ENCODE data around the gene TCF12. TPM values are rescaled to one million over a fixed set of nuclear protein-coding genes. Genes with fewer than 3 reads are reported as not detected.

The TCF12 gene
- total RNA-seq, 1 donor from 2014 or later, result 194 TPM

DNA sequence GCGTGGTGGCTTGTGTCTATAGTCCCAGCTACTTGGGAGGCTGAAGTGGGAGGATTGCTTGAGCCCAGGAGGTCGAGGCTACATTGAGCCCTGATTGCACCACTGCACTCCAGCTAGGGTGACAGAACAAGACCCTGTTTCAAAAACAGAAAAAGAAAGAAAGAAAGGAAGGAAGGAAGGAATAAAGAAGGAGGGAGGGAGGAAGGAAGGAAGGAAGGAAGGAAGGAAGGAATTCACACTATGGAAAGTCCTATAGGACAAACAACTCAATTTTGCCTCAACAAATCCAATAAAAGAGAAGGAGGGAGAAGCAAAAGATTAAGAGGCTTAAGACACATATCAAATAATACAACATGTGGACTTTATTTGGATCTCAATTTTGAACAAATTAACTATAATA is 16.5 kb upstream of the TCF12 start:
- DNase-seq (ENCODE audit: low spot score in 2 of 2, unreplicated experiment in 2 of 2), result no peak
- Mint-ChIP-seq H3K27ac (no peak overlapping the region), H3K4me1 (peaks cover 1% of the 10 kb centered on the region), H3K27me3 (ENCODE audit: low read depth) (no peaks in the 10 kb centered on the region), H3K9me3 (peaks cover 4% of the 10 kb centered on the region), H3K4me3 (no peak overlapping the region), H3K36me3 (peaks cover 13% of the 10 kb centered on the region)
- TF ChIP-seq CTCF (IDR thresholded peaks at IDR 0.05; ENCODE audit: unreplicated experiment), result no peak

GRCh38 chr15:56906766-56907165 is 11.7 kb upstream of the TCF12 start:
- H3K4me3 Mint-ChIP-seq, result no peak overlapping the region
- H3K36me3 Mint-ChIP-seq, result peaks cover 24% of the 10 kb centered on the region
- peaks cover 1% of the 10 kb centered on the region for H3K4me1 Mint-ChIP-seq
- H3K27me3 Mint-ChIP-seq (ENCODE audit: low read depth), result no peaks in the 10 kb centered on the region
- H3K27ac Mint-ChIP-seq, result no peak overlapping the region
- no peak for TF ChIP-seq CTCF (IDR thresholded peaks at IDR 0.05; ENCODE audit: unreplicated experiment)
- H3K9me3 Mint-ChIP-seq, result no peaks in the 10 kb centered on the region
- DNase-seq (ENCODE audit: low spot score in 2 of 2, unreplicated experiment in 2 of 2), result no peak

DNA sequence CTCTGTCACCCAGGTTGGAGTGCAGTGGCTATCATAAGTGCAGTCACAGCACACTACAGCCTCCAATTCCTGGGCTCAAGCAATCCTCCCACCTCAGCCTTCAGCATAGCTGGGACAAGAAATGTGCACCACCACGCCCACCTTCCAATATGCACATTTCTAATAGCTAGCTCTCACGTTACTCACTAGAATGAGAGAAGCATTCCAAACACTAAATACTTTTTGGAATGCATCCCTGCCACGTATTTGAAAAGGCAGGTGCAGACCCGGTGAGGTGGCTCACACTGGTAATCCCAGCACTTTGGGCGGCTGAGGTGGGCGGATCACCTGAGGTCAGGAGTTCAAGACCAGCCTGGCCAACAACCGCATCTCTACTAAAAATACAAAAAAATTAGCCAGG is 7.6 kb upstream of the TCF12 start:
- Mint-ChIP-seq H3K4me1 (peaks cover 9% of the 10 kb centered on the region), H3K27ac (no peak overlapping the region), H3K4me3 (no peak overlapping the region), H3K9me3 (peaks cover 2% of the 10 kb centered on the region), H3K27me3 (ENCODE audit: low read depth) (no peaks in the 10 kb centered on the region), H3K36me3 (peaks cover 13% of the 10 kb centered on the region)
- no peak for TF ChIP-seq CTCF (IDR thresholded peaks at IDR 0.05; ENCODE audit: unreplicated experiment)
- no peak for DNase-seq (ENCODE audit: low spot score in 2 of 2, unreplicated experiment in 2 of 2)

DNA sequence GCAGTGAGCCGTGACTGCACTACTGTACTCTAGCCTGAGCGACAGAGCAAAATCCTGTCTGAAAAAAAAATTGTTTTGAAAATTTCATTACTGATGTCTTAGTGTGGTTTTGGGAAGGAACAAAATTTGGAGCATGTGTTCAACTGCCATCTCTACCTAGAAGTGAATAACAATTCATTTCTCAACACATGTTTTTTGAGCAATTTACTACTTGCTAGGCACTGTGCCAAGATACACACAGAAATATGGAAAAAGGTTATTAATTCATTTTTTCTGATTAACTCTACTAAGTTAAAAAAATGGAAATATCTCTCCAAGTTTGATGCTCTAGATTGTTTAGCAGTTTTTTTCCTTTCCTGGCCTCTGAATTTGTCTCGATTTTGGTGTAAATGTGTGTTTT is 5.2 kb upstream of the TCF12 start:
- Mint-ChIP-seq H3K4me3 (no peak overlapping the region), H3K4me1 (peaks cover 17% of the 10 kb centered on the region), H3K36me3 (peaks cover 24% of the 10 kb centered on the region), H3K27ac (no peak overlapping the region), H3K27me3 (ENCODE audit: low read depth) (no peaks in the 10 kb centered on the region), H3K9me3 (peaks cover 11% of the 10 kb centered on the region)
- no peak for TF ChIP-seq CTCF (IDR thresholded peaks at IDR 0.05; ENCODE audit: unreplicated experiment)
- DNase-seq (ENCODE audit: low spot score in 2 of 2, unreplicated experiment in 2 of 2), result no peak

- TF ChIP-seq CTCF (IDR thresholded peaks at IDR 0.05; ENCODE audit: unreplicated experiment), result no peak
- peaks cover 24% of the 10 kb centered on the region for H3K36me3 Mint-ChIP-seq
- peak overlapping the region; percentile 4 for H3K27ac Mint-ChIP-seq
- DNase-seq (ENCODE audit: low spot score in 2 of 2, unreplicated experiment in 2 of 2), result no peak
- no peaks in the 10 kb centered on the region for H3K27me3 Mint-ChIP-seq (ENCODE audit: low read depth)
- H3K4me3 Mint-ChIP-seq, result no peak overlapping the region
- peaks cover 11% of the 10 kb centered on the region for H3K9me3 Mint-ChIP-seq
- H3K4me1 Mint-ChIP-seq, result peaks cover 17% of the 10 kb centered on the region
Observed at GRCh38 chr15:56913670-56914069, 4.8 kb upstream of the TCF12 start.

DNA sequence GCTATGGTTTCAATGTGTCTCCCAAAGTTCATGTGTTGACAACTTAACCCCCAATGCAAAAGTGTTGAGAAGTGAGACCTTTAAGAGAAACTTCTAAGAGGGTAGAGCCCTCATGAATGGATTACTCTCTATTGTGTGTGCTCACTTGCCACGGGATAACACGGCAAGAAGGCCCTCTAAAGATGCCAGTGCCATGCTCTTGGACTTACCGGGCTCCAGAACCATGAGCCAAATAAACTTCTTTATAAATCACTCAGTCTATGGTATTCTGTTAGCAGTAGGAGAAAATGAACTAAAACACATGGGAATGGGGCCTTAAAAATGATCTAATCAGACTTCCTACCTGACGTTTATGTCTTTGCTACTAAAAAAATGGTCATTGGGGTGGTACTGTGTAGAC is 2.6 kb upstream of the TCF12 start:
- H3K36me3 Mint-ChIP-seq, result peaks cover 13% of the 10 kb centered on the region
- peaks cover 29% of the 10 kb centered on the region for H3K4me1 Mint-ChIP-seq
- H3K27me3 Mint-ChIP-seq (ENCODE audit: low read depth), result no peaks in the 10 kb centered on the region
- no peak overlapping the region for H3K27ac Mint-ChIP-seq
- H3K9me3 Mint-ChIP-seq, result peaks cover 11% of the 10 kb centered on the region
- no peak for TF ChIP-seq CTCF (IDR thresholded peaks at IDR 0.05; ENCODE audit: unreplicated experiment)
- H3K4me3 Mint-ChIP-seq, result no peak overlapping the region
- no peak for DNase-seq (ENCODE audit: low spot score in 2 of 2, unreplicated experiment in 2 of 2)

Data from mesothelial cell of epicardium (in vitro differentiated cells).